DND-41 (cell line): Measurements from ENCODE around the gene NR5A1.

Experiments
- ATAC-seq: fragments of 200-7000 bp; cut with Tn5 transposase; 3 replicates; pipeline ENCODE4 v1.9.1; 2021; ENCODE audit warnings: low read depth; ENCODE audit not compliant: insufficient read depth
- DNase-seq: peaks from one replicate; pipeline ENCODE4 v3.0.0-alpha.2; 2020
- H2AFZ ChIP-seq: 2 replicates; pipeline ENCODE4 v1.6.0; 2012; ENCODE audit warnings: low read depth, low read length
- H3K27ac ChIP-seq: 2 replicates; pipeline ENCODE4 v1.5.1; 2012; ENCODE audit warnings: low read length, inconsistent platforms
- H3K27me3 ChIP-seq: fragments of 200-600 bp; sonication (generic); 2 replicates; pipeline ENCODE4 v1.6.0; 2012; ENCODE audit warnings: low read length, mild to moderate bottlenecking, inconsistent platforms; ENCODE audit not compliant: insufficient read depth, poor library complexity
- H3K36me3 ChIP-seq: 2 replicates; pipeline ENCODE4 v1.5.1; 2012; ENCODE audit warnings: low read length, inconsistent platforms; ENCODE audit not compliant: insufficient read depth
- H3K4me1 ChIP-seq: 2 replicates; pipeline ENCODE4 v1.5.1; 2012; ENCODE audit warnings: mild to moderate bottlenecking, low read length; ENCODE audit not compliant: insufficient read depth
- H3K4me2 ChIP-seq: 2 replicates; pipeline ENCODE4 v1.6.0; 2012; ENCODE audit warnings: mild to moderate bottlenecking, moderate library complexity, low read length, inconsistent platforms; ENCODE audit not compliant: insufficient read depth
- H3K4me3 ChIP-seq, 2 experiments: fragments of 200-600 bp in 1 of 2; shearing (Covaris generic) in 1 of 2; 2 replicates each; pipeline ENCODE4 v1.5.1; 2012 to 2016; ENCODE audit warnings: inconsistent platforms in 2 of 2, low read length in 2 of 2, mild to moderate bottlenecking in 2 of 2, low read depth in 1 of 2, moderate library complexity in 1 of 2
- H3K79me2 ChIP-seq: 2 replicates; pipeline ENCODE4 v1.6.0; 2012; ENCODE audit warnings: low read length, inconsistent platforms; ENCODE audit not compliant: insufficient read depth
- H3K9ac ChIP-seq: 2 replicates; pipeline ENCODE4 v1.6.0; 2012; ENCODE audit warnings: low read depth, mild to moderate bottlenecking, inconsistent platforms, low read length, moderate library complexity
- H3K9me3 ChIP-seq: 2 replicates; pipeline ENCODE4 v1.5.1; 2012; ENCODE audit warnings: low read length, moderate library complexity, mild to moderate bottlenecking, inconsistent platforms; ENCODE audit not compliant: insufficient read depth, severe bottlenecking
- H4K20me1 ChIP-seq: 2 replicates; pipeline ENCODE4 v1.6.0; 2012; ENCODE audit warnings: low read length; ENCODE audit not compliant: insufficient read depth
- EZH2 ChIP-seq: IDR thresholded peaks from 3 replicates; pipeline ENCODE4 v1.6.1; 2012; ENCODE audit warnings: borderline replicate concordance, low read depth, mild to moderate bottlenecking, moderate library complexity, low read length, inconsistent platforms; ENCODE audit not compliant: severe bottlenecking
- TF ChIP-seq, protein P1 (sequence below): IDR thresholded peaks from 2 replicates; pipeline ENCODE4 v1.5.1; 2012; ENCODE audit warnings: borderline replicate concordance, low read length, moderate library complexity, mild to moderate bottlenecking; ENCODE audit not compliant: poor library complexity, severe bottlenecking; ENCODE audit errors: extremely low read depth

The NR5A1 gene

DNA sequence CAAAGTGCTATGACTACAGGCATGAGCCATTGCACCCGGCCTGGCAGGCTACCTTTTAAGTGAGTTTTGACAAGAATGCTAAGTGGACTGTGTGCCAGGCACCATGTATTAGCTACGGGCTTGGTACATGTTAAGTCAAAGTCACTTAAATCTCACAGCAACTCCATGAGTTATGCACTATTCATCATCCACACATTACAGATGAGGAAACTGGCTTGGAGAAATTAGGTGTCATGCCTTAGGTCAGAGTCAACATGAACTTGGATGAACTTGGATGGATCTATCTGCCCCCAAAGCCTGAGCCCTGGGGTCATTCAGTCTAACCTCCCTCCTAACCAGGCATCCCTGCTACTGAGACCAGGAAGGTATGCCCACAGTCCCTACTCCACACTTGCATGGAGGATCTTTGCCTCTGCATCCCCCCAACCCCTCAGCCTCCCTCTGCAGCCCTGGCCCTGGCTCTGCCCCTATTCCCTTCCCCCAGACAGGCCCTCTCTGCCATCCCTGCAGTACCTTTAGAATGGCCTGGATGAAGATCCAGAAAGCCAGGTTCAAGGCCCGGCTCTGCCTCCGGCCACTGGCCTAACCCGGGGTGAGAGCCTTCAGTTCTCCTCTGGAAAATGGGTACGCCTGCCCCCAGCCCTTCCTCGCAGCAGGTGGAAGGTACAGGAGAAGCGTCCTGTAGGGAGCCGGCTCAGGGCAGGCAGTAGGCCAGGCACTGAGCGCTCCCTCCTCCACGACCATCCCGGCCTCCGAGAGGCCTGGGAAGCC is 57.6 kb downstream of the NR5A1 start:
- no peaks in the 10 kb centered on the region for H3K4me1 ChIP-seq
- no peak overlapping the region for H3K4me2 ChIP-seq
- H2AFZ ChIP-seq = no peak overlapping the region
- no peaks in the 10 kb centered on the region for H3K79me2 ChIP-seq
- DNase-seq = no peak
- no peaks in the 10 kb centered on the region for H3K9me3 ChIP-seq
- H3K27me3 ChIP-seq = no peaks in the 10 kb centered on the region
- no peak for ATAC-seq
- no peak overlapping the region for H3K27ac ChIP-seq
- TF ChIP-seq, protein P1, sequence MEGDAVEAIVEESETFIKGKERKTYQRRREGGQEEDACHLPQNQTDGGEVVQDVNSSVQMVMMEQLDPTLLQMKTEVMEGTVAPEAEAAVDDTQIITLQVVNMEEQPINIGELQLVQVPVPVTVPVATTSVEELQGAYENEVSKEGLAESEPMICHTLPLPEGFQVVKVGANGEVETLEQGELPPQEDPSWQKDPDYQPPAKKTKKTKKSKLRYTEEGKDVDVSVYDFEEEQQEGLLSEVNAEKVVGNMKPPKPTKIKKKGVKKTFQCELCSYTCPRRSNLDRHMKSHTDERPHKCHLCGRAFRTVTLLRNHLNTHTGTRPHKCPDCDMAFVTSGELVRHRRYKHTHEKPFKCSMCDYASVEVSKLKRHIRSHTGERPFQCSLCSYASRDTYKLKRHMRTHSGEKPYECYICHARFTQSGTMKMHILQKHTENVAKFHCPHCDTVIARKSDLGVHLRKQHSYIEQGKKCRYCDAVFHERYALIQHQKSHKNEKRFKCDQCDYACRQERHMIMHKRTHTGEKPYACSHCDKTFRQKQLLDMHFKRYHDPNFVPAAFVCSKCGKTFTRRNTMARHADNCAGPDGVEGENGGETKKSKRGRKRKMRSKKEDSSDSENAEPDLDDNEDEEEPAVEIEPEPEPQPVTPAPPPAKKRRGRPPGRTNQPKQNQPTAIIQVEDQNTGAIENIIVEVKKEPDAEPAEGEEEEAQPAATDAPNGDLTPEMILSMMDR = no peak
- no peak for TF ChIP-seq EZH2
- H4K20me1 ChIP-seq = peaks cover 5% of the 10 kb centered on the region; the same call in 1 of the 2 replicates
- no peak overlapping the region for H3K4me3 ChIP-seq
- no peaks in the 10 kb centered on the region for H3K36me3 ChIP-seq
- H3K9ac ChIP-seq = no peak overlapping the region

DNA sequence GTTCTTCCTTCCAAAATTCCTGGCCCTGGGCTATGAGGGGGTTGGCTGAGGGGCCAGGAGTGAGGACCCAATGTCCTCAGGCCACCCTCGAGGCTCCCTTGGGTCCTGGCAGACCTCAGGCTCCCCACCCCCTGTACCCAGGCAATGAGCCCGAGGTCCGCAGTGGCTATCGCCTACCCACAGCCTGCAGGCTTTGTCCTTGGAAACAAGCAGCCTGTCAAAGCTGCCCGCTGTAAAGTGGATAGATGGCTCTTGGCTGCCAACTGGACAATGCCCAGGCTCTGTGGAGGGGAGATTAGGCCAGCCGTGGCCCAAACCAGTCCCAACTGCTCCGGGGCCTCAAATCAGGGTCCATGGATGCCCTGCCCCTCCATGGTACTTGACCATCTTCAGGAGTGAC is 59.2 kb downstream of the NR5A1 start:
- Histone ChIP-seq H3K27me3 (no peaks in the 10 kb centered on the region), H3K4me1 (no peaks in the 10 kb centered on the region), H3K4me2 (no peak overlapping the region), H3K9ac (no peak overlapping the region), H4K20me1 (peaks cover 5% of the 10 kb centered on the region; the same call in 1 of the 2 replicates), H2AFZ (no peak overlapping the region), H3K4me3 (no peak overlapping the region), H3K79me2 (no peaks in the 10 kb centered on the region), H3K36me3 (no peaks in the 10 kb centered on the region), H3K9me3 (no peaks in the 10 kb centered on the region), H3K27ac (no peak overlapping the region)
- DNase-seq (no peak), ATAC-seq (no peak)
- TF ChIP-seq, protein P1 = no peak
- TF ChIP-seq EZH2 = no peak

DNA sequence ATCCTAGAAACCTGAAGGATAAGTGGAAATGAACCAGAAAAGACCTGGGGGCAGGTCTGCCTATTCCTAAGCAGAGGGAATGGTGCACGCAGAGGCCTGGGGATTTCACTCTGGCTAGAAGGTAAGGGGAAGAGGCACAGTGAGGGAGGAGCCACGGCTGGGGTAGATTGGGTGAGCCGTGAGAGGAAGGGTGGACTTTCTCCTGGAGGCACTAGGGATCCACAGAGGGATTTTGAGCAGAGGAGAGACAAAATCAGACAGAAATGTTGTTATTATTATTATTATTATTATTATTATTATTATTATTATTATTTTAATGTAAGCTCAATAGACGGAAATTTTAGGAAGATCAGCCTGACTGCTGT is 59.9 kb downstream of the NR5A1 start:
- no peaks in the 10 kb centered on the region for H3K27me3 ChIP-seq
- H3K79me2 ChIP-seq = no peaks in the 10 kb centered on the region
- no peak overlapping the region for H3K27ac ChIP-seq
- TF ChIP-seq EZH2 = no peak
- TF ChIP-seq, protein P1 = no peak
- H2AFZ ChIP-seq = no peak overlapping the region
- H3K4me2 ChIP-seq = no peak overlapping the region
- H3K4me1 ChIP-seq = no peaks in the 10 kb centered on the region
- no peak overlapping the region for H3K4me3 ChIP-seq
- no peak overlapping the region for H3K9ac ChIP-seq
- DNase-seq (no peak), ATAC-seq (no peak)
- H3K36me3 ChIP-seq = no peaks in the 10 kb centered on the region
- H4K20me1 ChIP-seq = peaks cover 5% of the 10 kb centered on the region; the same call in 1 of the 2 replicates
- H3K9me3 ChIP-seq = no peaks in the 10 kb centered on the region

DNA sequence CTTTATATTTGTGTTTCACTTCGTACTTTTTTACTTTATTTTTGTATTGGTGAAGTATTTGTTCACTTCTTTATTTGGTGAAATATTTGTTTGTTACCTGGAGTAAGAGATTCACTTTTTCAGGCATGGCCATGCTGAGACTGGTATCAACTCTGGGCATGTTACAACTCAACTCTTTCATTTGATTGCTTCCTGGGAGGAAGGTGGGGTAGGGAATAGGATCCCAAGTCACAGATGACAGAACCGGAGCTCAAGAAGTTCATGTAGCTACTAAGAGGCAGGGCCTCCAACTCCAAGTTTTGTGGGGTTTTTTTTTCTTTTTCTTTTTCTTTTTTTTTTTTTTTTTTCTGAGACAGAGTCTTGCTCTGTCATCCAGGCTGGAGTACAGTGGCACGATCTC is 63.0 kb downstream of the NR5A1 start:
- no peaks in the 10 kb centered on the region for H4K20me1 ChIP-seq
- H3K27me3 ChIP-seq = no peaks in the 10 kb centered on the region
- DNase-seq (no peak), ATAC-seq (no peak)
- H2AFZ ChIP-seq = no peak overlapping the region
- TF ChIP-seq EZH2 = no peak
- no peak overlapping the region for H3K4me3 ChIP-seq
- H3K9ac ChIP-seq = no peak overlapping the region
- H3K27ac ChIP-seq = no peak overlapping the region
- no peaks in the 10 kb centered on the region for H3K79me2 ChIP-seq
- no peaks in the 10 kb centered on the region for H3K4me1 ChIP-seq
- H3K36me3 ChIP-seq = no peaks in the 10 kb centered on the region
- no peaks in the 10 kb centered on the region for H3K9me3 ChIP-seq
- H3K4me2 ChIP-seq = no peak overlapping the region
